MM.1S (cell line): ENCODE data around the gene OR5AK2.
"Not testable (repeated sequence)": the region's sequence is repeated elsewhere in the genome, so short reads cannot be mapped to it uniquely, and the experiment has no call there.

Experiments used
- DNase-seq: peaks from one replicate; pipeline ENCODE4 v3.0.0-alpha.2; 2015
- H2AFZ ChIP-seq: fragments of 300-600 bp; sonication (generic); 2 replicates; pipeline ENCODE4 v1.6.0; 2016; ENCODE audit warnings: antibody characterized with exemption, low read length
- H3F3A ChIP-seq: fragments of 300-600 bp; sonication (generic); 2 replicates; pipeline ENCODE4 v1.6.1; 2016; ENCODE audit warnings: mild to moderate bottlenecking, antibody characterized with exemption, low read length, moderate library complexity, mixed read lengths; ENCODE audit not compliant: insufficient read depth
- H3K27ac ChIP-seq: fragments of 300-600 bp; sonication (generic); 2 replicates; pipeline ENCODE4 v1.5.1; 2016; ENCODE audit warnings: mild to moderate bottlenecking, low read length
- H3K27me3 ChIP-seq: fragments of 300-600 bp; sonication (generic); replicated peaks from 2 replicates; pipeline ENCODE4 v1.6.0; 2016; ENCODE audit warnings: low read length; ENCODE audit not compliant: insufficient read depth
- H3K36me3 ChIP-seq: fragments of 300-600 bp; sonication (generic); replicated peaks from 2 replicates; pipeline ENCODE4 v1.6.1; 2016; ENCODE audit warnings: mild to moderate bottlenecking, low read length, mixed read lengths; ENCODE audit not compliant: insufficient read depth
- H3K4me1 ChIP-seq: fragments of 300-600 bp; sonication (generic); 2 replicates; pipeline ENCODE4 v1.6.1; 2016; ENCODE audit warnings: low read length, mixed read lengths
- H3K4me2 ChIP-seq: fragments of 300-600 bp; sonication (generic); 2 replicates; pipeline ENCODE4 v1.6.0; 2016; ENCODE audit warnings: low read depth, low read length
- H3K4me3 ChIP-seq: fragments of 300-600 bp; sonication (generic); 2 replicates; pipeline ENCODE4 v1.5.1; 2016; ENCODE audit warnings: low read length, mixed read lengths
- H3K79me2 ChIP-seq: fragments of 300-600 bp; sonication (generic); 2 replicates; pipeline ENCODE4 v1.6.1; 2016; ENCODE audit warnings: mixed run types, low read length, mixed read lengths
- H3K9ac ChIP-seq: fragments of 300-600 bp; sonication (generic); 2 replicates; pipeline ENCODE4 v1.6.1; 2016; ENCODE audit warnings: low read length, mixed read lengths
- H3K9me2 ChIP-seq: fragments of 300-600 bp; sonication (generic); replicated peaks from 2 replicates; pipeline ENCODE4 v1.6.1; 2016; ENCODE audit warnings: mild to moderate bottlenecking, low read length, mixed read lengths; ENCODE audit not compliant: insufficient read depth
- H3K9me3 ChIP-seq: fragments of 300-600 bp; sonication (generic); replicated peaks from 2 replicates; pipeline ENCODE4 v1.6.1; 2016; ENCODE audit warnings: mild to moderate bottlenecking, low read length, mixed read lengths; ENCODE audit not compliant: insufficient read depth
- H4K20me1 ChIP-seq: fragments of 300-600 bp; sonication (generic); 2 replicates; pipeline ENCODE4 v1.6.1; 2016; ENCODE audit warnings: mild to moderate bottlenecking, low read length, moderate library complexity, mixed read lengths; ENCODE audit not compliant: insufficient read depth
- CTCF ChIP-seq: fragments of 300-600 bp; sonication (generic); IDR thresholded peaks from 2 replicates; pipeline ENCODE4 v1.5.1; 2016; ENCODE audit warnings: antibody characterized with exemption, low read length, mixed read lengths
- EZH2 ChIP-seq: fragments of 300-600 bp; sonication (generic); optimal IDR thresholded peaks from 2 replicates; pipeline ENCODE3; 2017; ENCODE audit warnings: low read depth, mild to moderate bottlenecking, antibody characterized with exemption, low read length, mixed read lengths
- EZH2phosphoT487 ChIP-seq: fragments of 300-600 bp; sonication (generic); IDR thresholded peaks from 2 replicates; pipeline ENCODE4 v1.6.1; 2018; ENCODE audit warnings: antibody characterized with exemption, low read length

OR5AK2 gene

GRCh38 chr11:56988614-56989013 lies at the start of gene OR5AK2:
OR5AK2 (plus strand) TSS chr11:56988914; CDS start chr11:56988914, 0 bp downstream.
- no peaks in the 10 kb centered on the region for H3K4me1 ChIP-seq
- no peak within 1 kb of the TSS for H3K9ac ChIP-seq
- DNase-seq, result no peak
- no peaks in the 10 kb centered on the region for H3K79me2 ChIP-seq
- TF ChIP-seq EZH2, result no peak
- H3K27ac ChIP-seq, result no peak within 1 kb of the TSS
- H3K36me3 ChIP-seq, result no peaks in the 10 kb centered on the region
- no peak within 1 kb of the TSS for H3K4me2 ChIP-seq
- H3F3A ChIP-seq, result no peaks in the 10 kb centered on the region
- no peaks in the 10 kb centered on the region for H3K9me3 ChIP-seq
- H2AFZ ChIP-seq, result no peak within 1 kb of the TSS
- H3K27me3 ChIP-seq, result no peaks in the 10 kb centered on the region
- H3K9me2 ChIP-seq, result no peaks in the 10 kb centered on the region
- no peak within 1 kb of the TSS for H3K4me3 ChIP-seq
- no peaks in the 10 kb centered on the region for H4K20me1 ChIP-seq

GRCh38 chr11:56945526-56945925 lies 43.2 kb upstream of the OR5AK2 start:
- H2AFZ ChIP-seq, H3K27ac ChIP-seq, H3F3A ChIP-seq, H3K27me3 ChIP-seq, H3K4me1 ChIP-seq, H3K9me2 ChIP-seq, H3K79me2 ChIP-seq, H3K36me3 ChIP-seq, H3K9me3 ChIP-seq, H3K4me2 ChIP-seq, H3K9ac ChIP-seq, H4K20me1 ChIP-seq, DNase-seq, H3K4me3 ChIP-seq: not testable (repeated sequence)

GRCh38 chr11:56948991-56949515 lies 39.7 kb upstream of the OR5AK2 start:
- DNase-seq, result no peak
- no peak overlapping the region for H3K4me2 ChIP-seq
- H3K27ac ChIP-seq, result no peak overlapping the region
- H4K20me1 ChIP-seq, result no peaks in the 10 kb centered on the region
- TF ChIP-seq CTCF, result no peak
- no peak for TF ChIP-seq EZH2
- TF ChIP-seq EZH2phosphoT487, result no peak
- no peak overlapping the region for H2AFZ ChIP-seq
- H3K9me3 ChIP-seq, result no peaks in the 10 kb centered on the region
- no peak overlapping the region for H3K9ac ChIP-seq
- no peak overlapping the region for H3K4me3 ChIP-seq
- no peaks in the 10 kb centered on the region for H3K79me2 ChIP-seq
- H3F3A ChIP-seq, result no peaks in the 10 kb centered on the region
- H3K9me2 ChIP-seq, result no peaks in the 10 kb centered on the region
- H3K4me1 ChIP-seq, result no peaks in the 10 kb centered on the region
- H3K36me3 ChIP-seq, result no peaks in the 10 kb centered on the region
- no peaks in the 10 kb centered on the region for H3K27me3 ChIP-seq

- no peak overlapping the region for H3K9ac ChIP-seq
- H4K20me1 ChIP-seq, result no peaks in the 10 kb centered on the region
- DNase-seq, result no peak
- no peaks in the 10 kb centered on the region for H3K9me3 ChIP-seq
- H3K79me2 ChIP-seq, result no peaks in the 10 kb centered on the region
- H3K27me3 ChIP-seq, result no peaks in the 10 kb centered on the region
- H3K4me1 ChIP-seq, result no peaks in the 10 kb centered on the region
- H3K4me2 ChIP-seq, result no peak overlapping the region
- no peak overlapping the region for H2AFZ ChIP-seq
- H3K9me2 ChIP-seq, result no peaks in the 10 kb centered on the region
- no peaks in the 10 kb centered on the region for H3K36me3 ChIP-seq
- no peaks in the 10 kb centered on the region for H3F3A ChIP-seq
- no peak overlapping the region for H3K27ac ChIP-seq
- TF ChIP-seq EZH2phosphoT487 (no peak), EZH2 (no peak), CTCF (no peak)
- no peak overlapping the region for H3K4me3 ChIP-seq
Observed at GRCh38 chr11:56950510-56950909, 38.2 kb upstream of the OR5AK2 start.

- not testable (repeated sequence) for H3K9me3 ChIP-seq, H3K27ac ChIP-seq, DNase-seq, H3K79me2 ChIP-seq, H2AFZ ChIP-seq, H3K36me3 ChIP-seq, H3K9ac ChIP-seq, H3K4me1 ChIP-seq, H3K27me3 ChIP-seq, H4K20me1 ChIP-seq, H3F3A ChIP-seq, H3K4me2 ChIP-seq, H3K4me3 ChIP-seq, H3K9me2 ChIP-seq
Observed at GRCh38 chr11:56953907-56954306, 34.8 kb upstream of the OR5AK2 start.
